NOMO-1 treated with DMSO at 0.1 percent for 48 hours (cell line): ENCODE measurements around the gene AHSP.
"Not testable (repeated sequence)": the region's sequence is repeated elsewhere in the genome, so short reads cannot be mapped to it uniquely, and the experiment has no call there.

Experiments used
- DNase-seq: peaks from one replicate; lab custom pipeline; 2025; ENCODE audit not compliant: unreplicated experiment; lab: John Stamatoyannopoulos, UW

The AHSP gene

DNA sequence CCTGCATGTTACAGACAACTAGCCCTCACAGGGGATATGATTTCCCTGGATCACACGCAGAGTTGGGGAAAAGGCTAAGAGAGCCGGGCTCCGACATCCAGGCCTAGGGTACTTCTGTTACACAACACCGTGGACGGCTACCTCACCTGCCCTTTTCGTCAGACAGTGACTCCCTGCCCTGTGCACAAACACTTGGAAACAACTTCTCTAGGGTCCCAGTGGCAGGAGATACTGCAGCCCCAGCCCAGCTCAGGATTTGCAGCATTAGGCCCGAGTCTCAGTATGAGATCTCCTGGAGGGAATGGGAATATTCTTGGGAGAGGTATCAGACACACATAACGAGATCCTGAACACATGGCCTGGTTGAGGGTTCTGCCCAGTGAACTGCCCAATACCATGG is 27.8 kb upstream of the AHSP start:
- no peak for DNase-seq

DNA sequence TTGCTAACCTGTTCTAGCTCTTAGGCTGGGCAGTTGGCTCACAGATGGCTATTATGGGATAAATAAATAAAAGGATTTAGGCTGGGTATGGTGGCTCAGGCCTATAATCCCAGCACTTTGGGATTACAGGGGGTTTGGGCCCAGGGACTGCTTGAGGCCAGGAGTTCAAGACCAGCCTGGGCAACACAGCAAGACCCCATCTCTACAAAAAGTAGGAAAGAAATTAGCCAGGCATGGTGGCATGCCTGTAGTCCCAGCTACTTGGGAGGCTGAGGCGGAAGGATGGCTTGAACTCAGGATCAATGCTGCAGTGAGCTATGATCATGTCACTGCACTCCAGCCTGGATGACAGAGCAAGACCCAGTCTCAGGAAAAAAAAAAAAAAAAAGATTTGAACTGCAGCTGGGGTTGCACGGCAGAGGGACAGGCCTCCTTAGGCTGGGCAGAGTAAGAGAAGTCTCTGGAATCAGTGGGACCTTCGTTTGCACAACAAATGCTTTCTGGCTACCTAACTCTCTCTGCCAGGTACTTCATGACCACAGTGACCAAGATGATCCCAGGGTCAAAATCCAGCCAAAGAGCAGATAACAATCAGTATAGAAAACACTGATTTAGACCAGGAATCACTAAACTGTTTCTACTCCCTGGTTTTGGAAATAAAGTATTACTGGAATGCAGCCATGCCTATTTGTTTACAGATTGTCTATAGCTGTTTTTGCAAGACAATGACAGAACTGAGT is 26.3 kb upstream of the AHSP start:
- DNase-seq = no peak

DNA sequence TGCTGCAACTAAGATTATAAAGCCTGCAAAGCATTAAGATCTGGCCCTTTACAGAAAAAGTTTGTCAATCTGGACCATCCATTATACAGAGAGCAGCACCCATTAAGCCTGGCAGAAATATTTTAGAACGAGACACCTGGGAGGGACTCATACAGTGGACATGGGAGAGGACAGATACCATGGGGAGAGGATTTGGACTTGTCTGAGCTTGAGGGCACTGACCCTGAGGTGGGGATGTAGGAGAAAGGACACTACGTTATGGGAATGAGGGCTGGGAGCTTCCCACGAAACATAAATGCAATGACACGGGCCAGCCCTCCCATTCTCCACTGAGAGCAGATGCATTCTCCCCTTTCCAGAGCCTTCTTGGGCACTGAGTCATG is 25.7 kb upstream of the AHSP start:
- no peak for DNase-seq

DNA sequence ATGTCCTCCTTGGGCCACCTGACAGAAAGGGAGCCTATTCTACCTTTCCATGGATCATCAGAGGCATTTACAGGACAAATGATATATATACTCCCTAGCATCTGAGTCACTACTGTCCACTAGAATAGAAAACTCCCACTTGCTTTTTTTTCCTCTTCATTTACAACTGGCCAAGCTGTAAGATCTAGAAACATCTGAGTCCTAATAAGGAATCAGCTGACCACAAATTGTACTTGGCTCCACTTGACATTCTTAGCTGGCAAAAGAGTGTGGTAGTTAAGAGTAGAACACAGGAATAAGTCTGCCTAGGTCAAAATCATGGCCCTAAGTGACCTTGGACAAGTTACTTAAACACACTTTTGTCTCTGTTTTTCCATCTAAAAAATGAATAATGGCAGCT is 24.7 kb upstream of the AHSP start:
- DNase-seq = no peak

DNA sequence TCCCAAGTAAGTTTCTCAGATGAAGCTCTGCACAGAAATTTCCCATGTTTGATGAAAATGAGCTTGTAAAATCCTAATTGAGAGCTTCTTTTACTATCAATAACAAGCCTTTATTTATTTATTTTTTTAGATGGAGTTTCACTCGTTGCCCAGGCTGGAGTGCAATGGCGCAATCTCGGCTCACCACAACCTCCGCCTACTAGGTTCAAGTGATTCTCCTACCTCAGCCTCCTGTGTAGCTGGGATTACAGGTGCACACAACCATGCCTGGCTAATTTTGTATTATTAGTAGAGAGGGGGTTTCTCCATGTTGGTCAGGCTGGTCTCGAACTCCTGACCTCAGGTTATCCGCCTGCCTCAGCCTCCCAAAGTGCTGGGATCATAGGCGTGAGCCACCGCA is 24.1 kb upstream of the AHSP start:
- not testable (repeated sequence) for DNase-seq

DNA sequence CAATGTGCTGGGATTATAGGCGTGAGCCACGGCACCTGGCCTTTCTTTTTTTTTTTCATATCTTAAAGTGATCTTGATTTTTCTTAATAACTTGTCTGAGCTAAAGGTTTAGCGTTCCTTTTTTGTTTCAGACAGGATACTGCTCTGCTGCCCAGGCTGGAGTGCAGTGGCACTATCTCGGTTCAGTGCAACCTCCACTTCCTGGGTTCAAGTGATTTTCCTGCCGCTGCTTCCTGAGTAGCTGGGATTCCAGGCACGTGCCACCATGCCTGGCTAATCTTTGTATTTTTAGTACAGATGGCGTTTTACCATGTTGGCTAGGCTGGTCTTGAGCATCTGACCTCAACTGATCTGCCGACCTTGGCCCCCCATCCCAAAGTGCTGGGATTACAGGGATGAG is 23.5 kb upstream of the AHSP start:
- no peak for DNase-seq

DNA sequence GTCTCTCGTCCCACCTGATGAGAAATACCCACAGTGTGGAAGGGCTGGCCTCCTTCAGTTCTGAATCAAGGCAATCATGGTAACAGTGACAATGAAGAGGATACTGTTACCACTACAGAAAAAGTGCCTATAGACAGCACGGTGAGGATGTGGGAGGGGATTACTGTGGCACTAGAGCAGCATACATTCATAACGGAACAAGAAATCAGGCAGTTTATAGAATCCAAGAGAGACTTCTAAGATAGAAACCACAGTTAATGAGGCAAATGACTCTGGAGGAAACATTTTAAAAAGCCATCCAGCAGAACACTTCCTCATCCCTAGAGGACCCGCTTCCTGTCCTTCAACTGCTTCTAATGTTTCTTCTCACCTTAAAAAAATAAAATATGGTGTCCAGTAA is 22.2 kb upstream of the AHSP start:
- peak; percentile 62 for DNase-seq

DNA sequence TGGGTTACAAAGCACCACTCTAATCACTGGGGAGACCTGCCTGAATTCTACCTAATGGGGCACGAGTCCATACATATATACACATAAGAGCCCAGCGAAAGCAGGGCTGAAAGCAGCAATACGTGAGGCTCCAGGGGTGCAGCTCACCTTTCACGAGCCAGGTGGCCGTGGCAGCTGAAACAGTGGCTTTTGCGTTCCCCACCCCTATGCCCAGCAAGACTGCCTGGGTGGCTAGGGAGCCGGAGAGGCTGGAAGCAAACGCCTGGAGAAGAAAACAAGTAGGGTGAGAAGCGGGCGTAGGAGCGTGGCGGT is 20.1 kb upstream of the AHSP start:
- no peak for DNase-seq

DNA sequence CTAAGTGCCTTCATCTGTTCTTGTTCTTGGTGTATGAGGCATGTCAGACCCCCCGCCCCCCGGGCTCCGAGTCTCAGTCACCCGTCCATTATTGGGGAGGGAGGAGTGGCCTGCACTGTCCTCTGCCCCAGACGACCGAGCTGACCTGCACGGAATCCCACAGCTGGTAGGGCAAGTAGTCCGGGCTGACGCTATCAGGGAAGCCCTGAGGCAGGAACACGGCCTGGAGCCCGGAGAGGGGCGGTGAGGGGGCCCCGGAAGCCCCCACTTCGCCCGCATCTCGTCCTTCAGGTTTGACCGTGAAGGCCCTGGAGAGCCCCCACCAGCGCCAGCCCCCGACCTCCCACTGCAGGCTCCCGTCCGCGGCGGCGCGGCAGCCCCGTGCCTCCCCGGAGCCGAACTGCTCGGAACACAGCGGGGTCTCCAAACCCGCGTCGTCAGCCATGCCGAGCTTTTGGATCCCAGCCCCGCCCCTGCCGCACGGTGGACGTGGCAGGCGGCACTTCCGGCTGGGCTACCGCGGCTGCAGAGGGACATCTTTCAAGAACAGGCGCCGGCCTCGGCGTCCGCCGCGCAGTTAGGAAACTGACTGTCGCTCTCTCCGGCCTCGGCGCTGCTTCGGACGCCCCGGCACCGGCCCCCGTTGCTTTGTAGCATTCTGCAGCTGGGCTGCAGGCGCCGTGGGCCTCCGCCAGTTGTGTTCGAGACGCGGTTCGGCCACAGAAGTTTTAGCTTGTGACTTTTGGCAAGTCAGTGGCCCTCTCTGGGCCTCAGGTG is 19.6 kb upstream of the AHSP start, which contains the start of gene RUSF1:
TSS of gene RUSF1 (minus strand) at position 463 of the 777 bp plus-strand sequence. CDS start at position 445, 18 bp downstream.
- DNase-seq = peak; percentile 83

DNA sequence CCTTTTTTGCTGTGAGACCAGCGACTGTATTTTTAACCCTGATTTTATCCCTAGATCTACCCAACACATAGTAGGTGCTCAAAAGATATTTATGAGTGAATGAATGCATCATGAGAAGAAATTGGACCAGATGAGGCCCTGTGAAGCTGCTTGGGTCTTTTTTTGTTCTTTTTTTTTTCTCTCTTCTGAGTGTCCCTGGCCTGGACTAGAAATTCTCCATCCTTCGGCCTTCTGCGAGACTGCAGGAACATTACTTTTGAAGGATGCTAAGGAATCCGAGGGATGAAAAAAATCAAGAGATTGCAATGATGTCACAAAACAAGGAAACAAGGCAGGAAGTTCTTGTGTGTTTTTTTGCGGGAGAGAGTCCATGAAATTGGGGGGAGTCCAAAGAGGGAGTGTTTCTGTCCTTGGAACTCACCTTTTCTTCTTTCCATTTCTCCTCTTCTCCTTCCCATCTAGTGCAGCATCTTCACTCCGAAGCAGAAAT is 18.9 kb upstream of the AHSP start:
- DNase-seq = no peak

DNA sequence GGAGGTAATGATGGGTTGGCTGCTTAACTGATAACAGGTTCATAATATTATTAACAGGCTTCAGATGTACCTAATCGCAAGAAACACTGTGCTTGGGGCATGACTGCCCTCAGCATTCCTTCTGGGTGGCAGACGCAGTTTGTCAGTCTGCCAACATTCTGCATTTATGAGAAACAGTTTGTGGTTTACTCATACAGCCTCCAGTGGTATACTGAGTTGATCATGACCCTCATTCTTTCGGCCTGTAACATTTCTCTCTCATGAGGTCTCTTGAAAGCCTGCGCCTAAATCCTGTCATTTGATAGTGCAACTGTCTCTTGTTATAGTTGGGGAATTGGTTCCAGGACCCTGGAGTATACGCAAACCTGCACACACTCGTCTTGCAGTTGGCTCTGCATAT is 14.6 kb upstream of the AHSP start:
- no peak for DNase-seq

DNA sequence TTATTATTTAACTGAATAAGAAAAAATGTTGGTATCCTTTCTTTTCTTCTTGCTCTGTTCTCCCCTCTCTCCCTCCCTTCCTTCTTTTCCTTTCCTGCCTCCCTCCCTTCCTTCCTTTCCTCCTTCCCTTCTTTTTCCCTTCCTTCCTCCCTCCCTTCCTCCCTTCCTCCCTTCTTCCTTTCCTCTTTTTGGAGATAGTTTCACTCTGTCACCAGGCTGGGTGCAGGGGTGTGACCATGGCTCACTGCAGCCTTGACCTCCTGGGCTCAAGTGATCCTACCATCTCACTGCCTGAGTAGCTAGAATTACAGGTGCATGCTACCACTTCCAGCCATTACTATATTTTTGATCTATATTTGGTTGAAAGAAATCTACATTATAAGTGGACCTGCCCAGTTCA is 13.8 kb upstream of the AHSP start:
- DNase-seq = no peak

DNA sequence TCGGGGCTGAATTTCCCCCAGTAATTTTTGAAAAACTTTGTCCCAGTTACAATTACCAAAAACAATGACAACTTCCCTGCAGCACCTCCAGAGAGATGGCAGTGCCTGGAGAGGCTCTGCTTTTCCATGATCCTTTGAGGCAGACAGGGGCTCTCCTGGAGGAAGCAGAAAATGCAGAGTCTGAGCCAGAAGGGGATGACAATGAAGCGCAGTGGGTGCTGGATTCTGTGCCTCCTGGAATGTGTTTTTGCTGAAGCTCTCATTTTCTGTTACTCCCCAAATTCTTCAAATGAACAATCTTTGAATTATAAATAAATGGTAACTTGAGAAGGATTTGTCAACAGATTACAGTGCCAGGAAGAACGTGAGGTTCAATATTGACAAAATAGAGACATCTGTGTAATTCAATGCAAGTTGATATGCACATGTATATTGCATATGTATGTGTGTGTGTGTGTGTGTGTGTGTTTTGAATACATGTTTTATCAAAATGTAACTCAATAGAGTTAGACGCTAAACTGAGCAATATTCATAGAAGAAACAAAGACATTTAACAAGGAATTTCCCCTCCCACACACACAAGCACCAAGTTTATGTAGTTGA is 9.8 kb upstream of the AHSP start:
- no peak for DNase-seq

DNA sequence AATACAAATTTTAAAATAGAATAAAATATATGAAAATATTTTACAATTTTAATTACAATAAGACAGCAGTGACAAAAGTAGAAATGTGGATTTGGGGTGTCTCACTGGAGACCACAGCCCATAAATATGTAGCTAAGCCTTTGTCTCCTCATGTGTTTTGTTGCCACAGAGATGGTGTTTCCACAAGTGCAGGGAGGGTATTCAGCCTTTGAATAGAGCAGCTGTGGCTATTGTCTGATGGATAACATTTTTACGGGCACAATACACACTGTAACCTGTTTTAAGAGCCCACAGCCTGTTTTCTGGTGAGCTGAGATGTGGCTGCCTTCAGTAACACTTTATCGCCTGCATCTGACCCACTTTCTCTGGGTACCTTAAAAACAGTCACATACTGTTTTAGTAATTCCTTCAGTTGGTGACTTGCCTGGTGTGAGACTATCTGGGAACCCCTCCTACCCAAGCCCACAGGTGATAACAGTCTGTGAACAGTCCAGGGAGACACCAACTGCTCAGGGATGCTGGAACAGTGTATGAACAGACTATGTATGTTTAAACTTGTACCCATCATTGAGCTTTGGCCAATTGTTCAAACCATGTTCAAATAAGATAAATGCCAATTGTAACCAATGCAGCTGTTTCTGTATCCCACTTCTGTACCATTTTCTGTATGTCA is 7.8 kb upstream of the AHSP start:
- no peak for DNase-seq

DNA sequence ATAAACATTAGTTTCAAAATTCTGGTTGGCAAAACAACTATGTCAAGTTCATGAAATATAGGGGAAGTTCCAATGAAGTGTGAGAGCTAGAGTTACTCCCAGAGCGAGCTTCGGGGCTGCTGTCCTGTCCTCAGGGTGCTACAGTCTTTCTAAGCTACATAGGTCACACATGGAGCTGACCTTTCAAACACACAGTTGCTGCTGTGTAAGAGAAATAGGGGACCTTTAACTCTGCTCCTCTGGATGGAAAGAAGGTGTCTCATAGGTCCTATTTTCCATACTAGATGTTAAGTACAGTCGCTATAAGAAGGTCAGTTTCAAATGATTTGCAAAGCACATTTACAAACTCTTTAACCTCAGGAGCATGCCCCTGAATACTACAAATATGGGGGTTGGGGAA is 6.3 kb upstream of the AHSP start:
- DNase-seq = no peak

DNA sequence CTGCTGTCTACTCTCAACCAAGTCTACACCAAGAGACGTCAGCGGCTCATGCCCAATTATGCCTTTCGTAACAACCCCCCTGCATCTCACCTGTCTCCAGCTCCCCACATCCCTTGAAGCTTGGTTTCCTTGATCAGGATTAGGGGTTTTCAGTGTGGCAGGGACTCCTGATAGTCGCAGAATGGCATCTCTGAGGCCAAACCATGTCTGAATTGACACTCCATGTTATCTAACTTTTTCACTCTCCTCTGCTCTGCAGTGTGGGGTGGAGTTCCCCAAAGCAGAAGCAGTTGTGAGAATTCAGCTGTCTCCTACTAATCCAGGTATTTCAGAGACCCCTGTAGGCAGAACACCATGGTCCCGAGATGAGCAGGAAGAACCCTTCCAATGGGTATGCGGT is 5.6 kb upstream of the AHSP start:
- no peak for DNase-seq

DNA sequence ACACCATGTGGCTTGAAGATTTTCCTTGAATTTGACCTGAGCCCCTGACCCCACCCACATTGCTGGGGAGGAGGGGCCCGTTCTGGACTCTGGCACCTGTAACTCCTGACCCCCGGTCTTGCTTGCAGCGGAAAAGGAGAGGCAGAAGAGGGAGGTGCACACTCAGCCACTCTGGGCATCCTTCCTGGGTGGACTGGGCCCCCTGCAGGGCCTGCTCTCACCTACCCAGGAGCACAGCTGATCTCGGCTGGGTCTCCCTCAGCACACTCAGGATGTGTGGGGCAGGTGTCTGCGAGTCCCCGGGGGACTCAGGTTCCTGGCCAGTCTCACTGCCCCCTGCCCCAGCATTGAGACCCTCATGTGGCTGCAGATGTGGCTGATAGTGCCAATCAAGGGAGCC is 3.9 kb upstream of the AHSP start:
- DNase-seq = not testable (repeated sequence)

DNA sequence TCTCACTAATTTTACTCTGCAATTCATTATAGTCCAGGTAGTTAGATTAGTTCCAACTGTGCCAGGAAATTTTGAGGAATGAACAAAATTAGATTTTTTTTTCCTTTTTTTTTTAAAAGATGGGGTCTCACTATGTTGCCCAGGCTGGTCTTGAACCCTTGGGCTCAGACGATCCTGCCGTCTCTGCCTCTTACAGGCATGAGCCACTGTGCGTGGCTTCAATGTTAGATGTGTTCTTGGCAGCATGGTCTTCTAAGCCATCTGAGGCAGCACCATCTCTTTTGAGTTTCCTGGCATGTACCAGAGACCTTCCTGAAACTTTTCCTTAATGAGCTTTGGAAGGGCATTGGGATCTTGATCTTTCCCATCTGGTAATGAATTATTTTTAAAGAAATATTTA is 2.6 kb upstream of the AHSP start:
- DNase-seq = no peak

DNA sequence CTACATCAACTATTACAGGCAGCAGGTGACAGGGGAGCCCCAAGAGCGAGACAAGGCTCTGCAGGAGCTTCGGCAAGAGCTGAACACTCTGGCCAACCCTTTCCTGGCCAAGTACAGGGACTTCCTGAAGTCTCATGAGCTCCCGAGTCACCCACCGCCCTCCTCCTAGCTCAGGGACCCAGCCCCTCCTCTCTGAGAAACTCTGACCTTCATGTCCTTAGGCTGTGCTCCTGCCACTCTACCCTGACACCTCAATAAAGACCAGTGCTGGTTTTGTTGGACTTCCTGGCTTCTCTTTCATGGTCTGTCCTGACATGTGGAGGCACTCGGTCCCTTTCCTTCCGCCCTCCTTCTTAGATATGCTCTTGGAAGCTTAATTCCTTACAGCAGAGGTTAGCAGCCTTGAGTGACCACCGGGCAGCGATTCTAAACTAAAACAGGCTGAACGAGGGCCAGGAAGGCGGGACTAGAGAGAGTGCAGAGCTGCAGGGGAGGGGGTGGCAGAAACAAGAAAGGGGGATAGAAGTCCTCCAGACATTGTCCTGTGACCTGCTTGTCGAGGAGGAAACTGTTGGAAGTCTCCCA is 915 bp downstream of the AHSP start:
- DNase-seq = no peak

DNA sequence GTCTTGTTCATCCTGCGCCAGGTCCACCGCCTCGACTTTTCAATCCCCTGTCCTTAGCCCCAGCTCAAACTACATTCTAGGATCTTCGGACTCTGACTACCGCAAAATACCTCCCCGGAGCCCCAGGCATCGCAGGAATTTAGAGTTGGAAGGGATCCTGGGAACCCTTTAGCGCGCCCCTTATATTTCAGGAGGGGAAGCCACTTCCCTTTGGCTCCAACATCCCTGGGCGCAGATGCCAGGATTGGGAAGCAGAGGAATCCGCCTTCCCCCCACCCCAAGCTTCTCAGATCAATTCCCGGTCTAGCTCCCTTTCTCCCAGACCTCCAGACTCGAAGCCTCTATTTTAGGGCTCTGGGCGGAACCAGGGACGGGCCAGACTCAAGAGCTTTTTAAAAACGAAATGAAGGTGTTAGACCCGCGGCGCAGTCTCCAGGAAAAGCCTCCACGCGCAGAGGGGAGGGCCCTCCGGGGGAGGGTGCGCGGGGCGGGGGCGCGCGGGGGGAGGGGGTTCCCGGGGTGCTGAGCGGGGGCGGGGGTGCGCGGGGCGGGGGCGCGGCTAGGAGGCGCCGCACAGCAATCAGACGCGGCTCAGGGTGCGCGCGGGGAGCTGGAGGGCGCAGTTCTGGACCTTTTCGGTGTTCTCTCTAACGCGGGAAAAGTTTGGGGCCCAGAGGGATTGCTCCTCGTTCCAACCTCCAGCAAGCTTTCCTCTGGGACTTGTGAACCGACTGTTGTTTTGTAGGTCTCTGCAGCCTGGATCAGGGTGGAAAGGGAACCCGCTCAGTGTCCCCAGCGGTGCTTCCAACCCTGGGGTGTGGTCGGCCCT is 1.6 kb downstream of the AHSP start:
- no peak for DNase-seq
